MCF 10A (cell line): ENCODE measurements around the gene MID2. TPM values are rescaled to one million over a fixed set of nuclear protein-coding genes. Genes with fewer than 3 reads are reported as not detected.
A peak's percentile ranks its signal among the peaks of the same experiment; 100 is the strongest.

ENCODE experiments used
- BruUV-seq: library from RNA; stranded (reverse); fragments of 400-500 nt; replicated peaks from 2 replicates; lab custom pipeline; 2021; lab: Mats Ljungman, UMichigan
- CTCF ChIA-PET: fragments of 300-600 bp; sonication (Branson Sonifier 250); formaldehyde crosslinking; extraction: SDS; loops from one replicate; lab custom pipeline; 2021; ENCODE audit warnings: antibody characterized with exemption, inconsistent platforms; lab: Yijun Ruan, JAX
- POLR2A ChIA-PET: fragments of 300-600, 350-650 bp; sonication (Branson Sonifier 250); formaldehyde crosslinking; extraction: SDS; loops from one replicate; lab custom pipeline; 2020; ENCODE audit warnings: antibody characterized with exemption, inconsistent platforms; lab: Yijun Ruan, JAX
- DNase-seq: peaks from one replicate; pipeline ENCODE4 v3.0.0-alpha.2; 2018; ENCODE audit not compliant: unreplicated experiment
- H3K27ac Mint-ChIP-seq: one replicate; pipeline ENCODE4 v1.8.0; 2022; ENCODE audit warnings: mild to moderate bottlenecking, low read depth, mixed read lengths; ENCODE audit not compliant: unreplicated experiment
- H3K27me3 Mint-ChIP-seq: one replicate; pipeline ENCODE4 v1.8.0; 2022; ENCODE audit warnings: mixed read lengths; ENCODE audit not compliant: insufficient read depth, unreplicated experiment
- H3K36me3 Mint-ChIP-seq: one replicate; pipeline ENCODE4 v1.8.0; 2022; ENCODE audit warnings: mild to moderate bottlenecking, moderate library complexity, mixed read lengths; ENCODE audit not compliant: insufficient read depth, unreplicated experiment
- H3K4me1 Mint-ChIP-seq: one replicate; pipeline ENCODE4 v1.8.0; 2022; ENCODE audit warnings: mixed read lengths; ENCODE audit not compliant: insufficient read depth, unreplicated experiment
- H3K4me3 Mint-ChIP-seq: one replicate; pipeline ENCODE4 v1.8.0; 2022; ENCODE audit warnings: mild to moderate bottlenecking, moderate library complexity, mixed read lengths; ENCODE audit not compliant: unreplicated experiment
- H3K9me3 Mint-ChIP-seq: one replicate; pipeline ENCODE4 v1.8.0; 2022; ENCODE audit warnings: mixed read lengths; ENCODE audit not compliant: unreplicated experiment
- CTCF ChIP-seq: fragments of 200-600 bp; IDR thresholded peaks from one replicate; pipeline ENCODE4 v1.8.0; 2022; ENCODE audit warnings: antibody characterized with exemption, mild to moderate bottlenecking; ENCODE audit not compliant: unreplicated experiment
- intact Hi-C: fragments of 100-400 bp; cut with micrococcal nuclease; formaldehyde crosslinking; loops from 2 replicates; pipeline ENCODE4 v1.14.1; 2022
- total RNA-seq: library from RNA; stranded (reverse); gene quantifications from 2 replicates; pipeline ENCODE4 v1.2.3, GENCODE V29; 2022

The MID2 gene
- total RNA-seq, 1 experiment from 2014 or later, result 12.1 TPM

- no TSS peak for BruUV-seq
- DNase-seq, result peak; percentile 71
- TF ChIP-seq CTCF, result peak; percentile 46
- no peak overlapping the region for H3K27ac Mint-ChIP-seq
- H3K4me3 Mint-ChIP-seq, result no peak overlapping the region
- POLR2A ChIA-PET, result interaction anchor here (0.6 kb wide), 1 partner anchor 234 kb away, joined by 3 read pairs; no protein-coding TSS in a partner anchor
- H3K36me3 Mint-ChIP-seq, result peaks cover 9% of the 10 kb centered on the region
- intact Hi-C loops, result loop anchor here (1.0 to 10.0 kb wide), 6 partner anchors 117 to 869 kb away; partner anchors contain the start of gene NCBP2L
- peaks cover 24% of the 10 kb centered on the region for H3K9me3 Mint-ChIP-seq
- H3K27me3 Mint-ChIP-seq, result peaks cover 59% of the 10 kb centered on the region
- CTCF ChIA-PET, result interaction anchor here (0.6 to 1.4 kb wide), 20 partner anchors 9 to 874 kb away, joined by 3 to 7 read pairs (median 4); partner anchors contain the start of gene NCBP2L
- no peaks in the 10 kb centered on the region for H3K4me1 Mint-ChIP-seq
Observed at GRCh38 chrX:107894038-107894437, 68.4 kb downstream of the MID2 start.

GRCh38 chrX:107902721-107903120 lies 77.1 kb downstream of the MID2 start:
- TF ChIP-seq CTCF, result no peak
- H3K4me1 Mint-ChIP-seq, result no peaks in the 10 kb centered on the region
- H3K27me3 Mint-ChIP-seq, result peaks cover 73% of the 10 kb centered on the region
- POLR2A ChIA-PET, result no interaction called here
- BruUV-seq, result no TSS peak
- intact Hi-C loops, result no loop called here
- H3K4me3 Mint-ChIP-seq, result no peak overlapping the region
- H3K9me3 Mint-ChIP-seq, result no peaks in the 10 kb centered on the region
- DNase-seq, result no peak
- CTCF ChIA-PET, result no interaction called here
- no peak overlapping the region for H3K27ac Mint-ChIP-seq
- peaks cover 11% of the 10 kb centered on the region for H3K36me3 Mint-ChIP-seq

- H3K9me3 Mint-ChIP-seq, result no peaks in the 10 kb centered on the region
- ChIA-PET CTCF (interaction anchor here (0.7 to 1.0 kb wide), 2 partner anchors 11 to 835 kb away, joined by 3 read pairs; no protein-coding TSS in a partner anchor), POLR2A (interaction anchor here (0.6 kb wide), 1 partner anchor 147 kb away, joined by 3 read pairs; no protein-coding TSS in a partner anchor)
- H3K4me1 Mint-ChIP-seq, result no peaks in the 10 kb centered on the region
- TF ChIP-seq CTCF, result no peak
- H3K27me3 Mint-ChIP-seq, result peaks cover 68% of the 10 kb centered on the region
- no peak for DNase-seq
- H3K4me3 Mint-ChIP-seq, result no peak overlapping the region
- intact Hi-C loops, result no loop called here
- no peak overlapping the region for H3K27ac Mint-ChIP-seq
- BruUV-seq, result no TSS peak
- H3K36me3 Mint-ChIP-seq, result peaks cover 17% of the 10 kb centered on the region
Observed at GRCh38 chrX:107905366-107905765, 79.7 kb downstream of the MID2 start.

- DNase-seq, result no peak
- intact Hi-C loops, result no loop called here
- H3K9me3 Mint-ChIP-seq, result no peaks in the 10 kb centered on the region
- no TSS peak for BruUV-seq
- POLR2A ChIA-PET, result interaction anchor here (0.9 kb wide), 1 partner anchor 10 kb away, joined by 3 read pairs; no protein-coding TSS in a partner anchor
- no peaks in the 10 kb centered on the region for H3K4me1 Mint-ChIP-seq
- no peak for TF ChIP-seq CTCF
- no peak overlapping the region for H3K4me3 Mint-ChIP-seq
- CTCF ChIA-PET, result no interaction called here
- peaks cover 72% of the 10 kb centered on the region for H3K27me3 Mint-ChIP-seq
- H3K36me3 Mint-ChIP-seq, result peaks cover 18% of the 10 kb centered on the region
- no peak overlapping the region for H3K27ac Mint-ChIP-seq
Observed at GRCh38 chrX:107924136-107924746, 98.6 kb downstream of the MID2 start.
